GM23338 (cell line): ENCODE results near the gene IMPG2. TPM values are rescaled to one million over a fixed set of nuclear protein-coding genes. Genes with fewer than 3 reads are reported as not detected.

Experiments
- ATAC-seq: fragments of 200-7000 bp; cut with Tn5 transposase; 3 replicates; pipeline ENCODE4 v1.9.1; 2020
- DNase-seq: peaks from one replicate; pipeline ENCODE4 v3.0.0-alpha.2; 2015; ENCODE audit warnings: low spot score
- H2AFZ ChIP-seq: fragments of 200-600 bp; sonication (generic); 2 replicates; pipeline ENCODE4 v1.8.0; 2016; ENCODE audit warnings: antibody characterized with exemption, mild to moderate bottlenecking, moderate library complexity
- H3F3A ChIP-seq: fragments of 200-600 bp; sonication (generic); replicated peaks from 2 replicates; pipeline ENCODE4 v1.8.0; 2017; ENCODE audit warnings: antibody characterized with exemption, mixed run types, low read depth
- H3K27ac ChIP-seq: fragments of 200-600 bp; sonication (generic); 2 replicates; pipeline ENCODE4 v1.6.1; 2016; ENCODE audit warnings: low read depth
- H3K27me3 ChIP-seq: fragments of 200-600 bp; sonication (generic); 2 replicates; pipeline ENCODE4 v1.8.0; 2016; ENCODE audit warnings: mild to moderate bottlenecking, mixed run types, moderate library complexity; ENCODE audit not compliant: insufficient read depth
- H3K36me3 ChIP-seq: fragments of 200-600 bp; sonication (generic); 2 replicates; pipeline ENCODE4 v1.8.0; 2016; ENCODE audit warnings: mild to moderate bottlenecking; ENCODE audit not compliant: insufficient read depth
- H3K4me1 ChIP-seq: fragments of 200-600 bp; sonication (generic); 2 replicates; pipeline ENCODE4 v1.8.0; 2016; ENCODE audit warnings: mild to moderate bottlenecking, moderate library complexity; ENCODE audit not compliant: insufficient read depth
- H3K4me2 ChIP-seq: fragments of 200-600 bp; sonication (generic); 2 replicates; pipeline ENCODE4 v1.7.1; 2017; ENCODE audit warnings: mixed run types
- H3K4me3 ChIP-seq: fragments of 200-600 bp; sonication (generic); 2 replicates; pipeline ENCODE4 v1.6.1; 2016; ENCODE audit warnings: mixed run types
- H3K79me2 ChIP-seq: fragments of 200-600 bp; sonication (generic); replicated peaks from 2 replicates; pipeline ENCODE4 v1.8.0; 2017; ENCODE audit warnings: mild to moderate bottlenecking; ENCODE audit not compliant: insufficient read depth
- H3K9me2 ChIP-seq: fragments of 200-600 bp; sonication (generic); 2 replicates; pipeline ENCODE4 v1.8.0; 2017; ENCODE audit not compliant: insufficient read depth
- H4K20me1 ChIP-seq: fragments of 200-600 bp; sonication (generic); replicated peaks from 2 replicates; pipeline ENCODE4 v1.8.0; 2017; ENCODE audit warnings: mild to moderate bottlenecking; ENCODE audit not compliant: insufficient read depth
- H3K27ac Mint-ChIP-seq: 2 replicates; pipeline ENCODE4 v1.8.0; 2020; ENCODE audit warnings: inconsistent platforms, mild to moderate bottlenecking, moderate library complexity, mixed read lengths
- H3K27me3 Mint-ChIP-seq: 3 replicates; pipeline ENCODE4 v1.8.0; 2022; ENCODE audit warnings: low read depth, mild to moderate bottlenecking, moderate library complexity, mixed read lengths, inconsistent platforms; ENCODE audit not compliant: insufficient read depth, poor library complexity
- H3K36me3 Mint-ChIP-seq: 3 replicates; pipeline ENCODE4 v1.8.0; 2021; ENCODE audit warnings: low read depth, mild to moderate bottlenecking, inconsistent platforms, moderate library complexity, mixed read lengths
- H3K4me1 Mint-ChIP-seq: 3 replicates; pipeline ENCODE4 v1.8.0; 2020; ENCODE audit warnings: mild to moderate bottlenecking, inconsistent platforms, mixed read lengths
- H3K4me3 Mint-ChIP-seq: 3 replicates; pipeline ENCODE4 v1.8.0; 2021; ENCODE audit warnings: moderate library complexity, mild to moderate bottlenecking, inconsistent platforms, mixed read lengths
- H3K9me3 Mint-ChIP-seq: 3 replicates; pipeline ENCODE4 v1.8.0; 2020; ENCODE audit warnings: moderate library complexity, mild to moderate bottlenecking, inconsistent platforms, mixed read lengths
- CREB1 ChIP-seq: fragments of 250-450 bp; sonication (Bioruptor Pico); IDR thresholded peaks from 2 replicates; pipeline ENCODE4 v1.5.0; 2020; ENCODE audit warnings: low read depth, mild to moderate bottlenecking, moderate library complexity
- CTCF ChIP-seq, 2 experiments: fragments of 200-600 bp in 1 of 2; sonication (generic) in 1 of 2; conservative IDR thresholded peaks; 2 replicates each; pipeline versions ENCODE4 v1.5.1 to v1.6.1; 2016 to 2017; ENCODE audit warnings: antibody characterized with exemption in 2 of 2, low read depth in 2 of 2, mild to moderate bottlenecking in 2 of 2, moderate library complexity in 1 of 2
- ETS1 ChIP-seq: IDR thresholded peaks from 2 replicates; pipeline ENCODE4 v1.6.1; 2016; ENCODE audit warnings: antibody characterized with exemption
- EZH2 ChIP-seq: fragments of 200-600 bp; sonication (generic); IDR thresholded peaks from one replicate; pipeline ENCODE4 v1.8.0; 2017; ENCODE audit warnings: antibody characterized with exemption, mild to moderate bottlenecking, low read depth; ENCODE audit not compliant: unreplicated experiment
- EZH2phosphoT487 ChIP-seq: fragments of 200-600 bp; sonication (generic); IDR thresholded peaks from one replicate; pipeline ENCODE4 v1.8.1; 2018; ENCODE audit warnings: antibody characterized with exemption; ENCODE audit not compliant: unreplicated experiment
- JUNB ChIP-seq: IDR thresholded peaks from one replicate; pipeline ENCODE4 v1.6.1; 2016; ENCODE audit warnings: antibody characterized with exemption; ENCODE audit not compliant: unreplicated experiment
- NANOG ChIP-seq: IDR thresholded peaks from 2 replicates; pipeline ENCODE4 v1.6.1; 2016; ENCODE audit warnings: antibody characterized with exemption, borderline replicate concordance
- POLR2AphosphoS5 ChIP-seq: IDR thresholded peaks from 2 replicates; pipeline ENCODE4 v1.6.1; 2016; ENCODE audit warnings: antibody characterized with exemption, low read depth
- STAT1 ChIP-seq: IDR thresholded peaks from one replicate; pipeline ENCODE4 v1.6.1; 2016; ENCODE audit warnings: antibody characterized with exemption; ENCODE audit not compliant: unreplicated experiment
- ZNF114 ChIP-seq: fragments of 250-450 bp; sonication (Bioruptor Pico); IDR thresholded peaks from 2 replicates; pipeline ENCODE4 v1.5.0; 2020; ENCODE audit warnings: mild to moderate bottlenecking, moderate library complexity
- ZNF462 ChIP-seq: fragments of 250-450 bp; sonication (Bioruptor Pico); IDR thresholded peaks from 2 replicates; pipeline ENCODE4 v1.5.0; 2020; ENCODE audit warnings: mild to moderate bottlenecking, moderate library complexity
- polyA plus RNA-seq: library from polyadenylated mRNA; unstranded; fragments of >200 nt; fragmentation: Nextera tagmentation; extraction: Ambion mirVana; gene quantifications from 2 replicates; pipeline ENCODE4 v1.2.1, GENCODE V29; 2016
- total RNA-seq: library from RNA; depleted of rRNA; stranded (reverse); fragments of >200 nt; shearing (Covaris generic); gene quantifications from 2 replicates; pipeline ENCODE4 v1.2.3, GENCODE V29; 2014
- TF ChIP-seq, protein P1 (sequence below): IDR thresholded peaks from one replicate; pipeline ENCODE4 v1.6.1; 2018; ENCODE audit warnings: antibody characterized with exemption; ENCODE audit not compliant: unreplicated experiment

The IMPG2 gene
- total and polyA plus RNA-seq, 2 experiments from 2014 or later, result not detected

DNA sequence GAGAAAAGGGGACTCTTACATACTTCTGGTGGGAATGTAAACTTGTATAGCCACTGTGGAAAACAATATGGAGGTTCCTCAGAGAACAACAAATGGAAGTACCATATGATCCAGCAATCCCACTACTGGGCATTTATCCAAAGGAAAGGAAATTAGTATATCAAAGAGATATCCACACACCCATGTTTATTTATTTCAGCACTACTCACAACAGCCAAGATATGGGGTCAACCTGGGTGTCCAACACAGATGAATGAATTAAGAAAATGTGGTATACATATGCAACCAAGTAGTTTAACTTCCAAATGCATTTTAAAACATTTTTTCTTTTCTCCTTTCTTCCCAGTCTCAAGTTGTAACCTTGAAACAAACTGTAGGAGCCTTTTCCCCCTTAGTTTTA, 54.3 kb downstream of the IMPG2 start:
- no peak overlapping the region for H3K4me3 ChIP-seq
- no peak overlapping the region for H3K4me3 Mint-ChIP-seq
- no peak for ATAC-seq
- H3K27ac Mint-ChIP-seq, result no peak overlapping the region
- peaks cover 21% of the 10 kb centered on the region for H3K27me3 ChIP-seq
- no peak for DNase-seq
- no peaks in the 10 kb centered on the region for H3F3A ChIP-seq
- H3K9me3 Mint-ChIP-seq, result no peaks in the 10 kb centered on the region
- H3K9me2 ChIP-seq, result no peaks in the 10 kb centered on the region
- no peak overlapping the region for H3K4me2 ChIP-seq
- H3K79me2 ChIP-seq, result no peaks in the 10 kb centered on the region
- H3K4me1 Mint-ChIP-seq, result no peaks in the 10 kb centered on the region
- H4K20me1 ChIP-seq, result no peaks in the 10 kb centered on the region
- H3K27ac ChIP-seq, result no peak overlapping the region
- peaks cover 13% of the 10 kb centered on the region for H3K27me3 Mint-ChIP-seq
- H3K4me1 ChIP-seq, result no peaks in the 10 kb centered on the region
- no peak overlapping the region for H2AFZ ChIP-seq
- TF ChIP-seq ZNF462 (CRISPR knock-in tag), result no peak
- TF ChIP-seq CREB1 (CRISPR knock-in tag), result no peak
- no peak for TF ChIP-seq JUNB
- TF ChIP-seq, protein P1, sequence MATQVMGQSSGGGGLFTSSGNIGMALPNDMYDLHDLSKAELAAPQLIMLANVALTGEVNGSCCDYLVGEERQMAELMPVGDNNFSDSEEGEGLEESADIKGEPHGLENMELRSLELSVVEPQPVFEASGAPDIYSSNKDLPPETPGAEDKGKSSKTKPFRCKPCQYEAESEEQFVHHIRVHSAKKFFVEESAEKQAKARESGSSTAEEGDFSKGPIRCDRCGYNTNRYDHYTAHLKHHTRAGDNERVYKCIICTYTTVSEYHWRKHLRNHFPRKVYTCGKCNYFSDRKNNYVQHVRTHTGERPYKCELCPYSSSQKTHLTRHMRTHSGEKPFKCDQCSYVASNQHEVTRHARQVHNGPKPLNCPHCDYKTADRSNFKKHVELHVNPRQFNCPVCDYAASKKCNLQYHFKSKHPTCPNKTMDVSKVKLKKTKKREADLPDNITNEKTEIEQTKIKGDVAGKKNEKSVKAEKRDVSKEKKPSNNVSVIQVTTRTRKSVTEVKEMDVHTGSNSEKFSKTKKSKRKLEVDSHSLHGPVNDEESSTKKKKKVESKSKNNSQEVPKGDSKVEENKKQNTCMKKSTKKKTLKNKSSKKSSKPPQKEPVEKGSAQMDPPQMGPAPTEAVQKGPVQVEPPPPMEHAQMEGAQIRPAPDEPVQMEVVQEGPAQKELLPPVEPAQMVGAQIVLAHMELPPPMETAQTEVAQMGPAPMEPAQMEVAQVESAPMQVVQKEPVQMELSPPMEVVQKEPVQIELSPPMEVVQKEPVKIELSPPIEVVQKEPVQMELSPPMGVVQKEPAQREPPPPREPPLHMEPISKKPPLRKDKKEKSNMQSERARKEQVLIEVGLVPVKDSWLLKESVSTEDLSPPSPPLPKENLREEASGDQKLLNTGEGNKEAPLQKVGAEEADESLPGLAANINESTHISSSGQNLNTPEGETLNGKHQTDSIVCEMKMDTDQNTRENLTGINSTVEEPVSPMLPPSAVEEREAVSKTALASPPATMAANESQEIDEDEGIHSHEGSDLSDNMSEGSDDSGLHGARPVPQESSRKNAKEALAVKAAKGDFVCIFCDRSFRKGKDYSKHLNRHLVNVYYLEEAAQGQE, result no peak
- TF ChIP-seq EZH2, result no peak
- TF ChIP-seq EZH2phosphoT487, result no peak
- no peak for TF ChIP-seq POLR2AphosphoS5
- no peak for TF ChIP-seq STAT1
- no peak for TF ChIP-seq NANOG
- TF ChIP-seq ZNF114 (CRISPR knock-in tag), result no peak
- no peak for TF ChIP-seq ETS1
- no peak for TF ChIP-seq CTCF (conservative IDR thresholded peaks at IDR 0.05; ENCODE audit: low read depth in 2 of 2)
- no peaks in the 10 kb centered on the region for H3K36me3 ChIP-seq
- H3K36me3 Mint-ChIP-seq, result no peaks in the 10 kb centered on the region
